Stimulated activated CD4-positive, alpha-beta T cell treated with anti-CD3 and anti-CD28 coated beads, Interleukin-1b, Interleukin-23, amount 100 ng/mL, for 1 hour (primary cell): ENCODE measurements around the gene ZC3H8.

ENCODE experiments used
- DNase-seq, 2 donors: peaks; one replicate each; pipeline ENCODE4 v3.0.0-alpha.2; 2020; ENCODE audit warnings: low read depth in 2 of 2

ZC3H8 gene

GRCh38 chr2:112164876-112165275 lies 90.0 kb downstream of the ZC3H8 start:
- DNase-seq, result no peak

- no peak for DNase-seq
Observed at GRCh38 chr2:112163541-112163981, 91.3 kb downstream of the ZC3H8 start.

- DNase-seq, result no peak
Observed at GRCh38 chr2:112162956-112163355, 91.9 kb downstream of the ZC3H8 start.

- DNase-seq, result no peak
Observed at GRCh38 chr2:112162341-112162740, 92.5 kb downstream of the ZC3H8 start.
